ENCODE measurements around the gene USP7. TPM values are rescaled to one million over a fixed set of nuclear protein-coding genes. Genes with fewer than 3 reads are reported as not detected.
A peak's percentile ranks its signal among the peaks of the same experiment; 100 is the strongest.

Gene USP7
- total RNA-seq, 1 experiment from 2014 or later, result 73.8 TPM

DNA sequence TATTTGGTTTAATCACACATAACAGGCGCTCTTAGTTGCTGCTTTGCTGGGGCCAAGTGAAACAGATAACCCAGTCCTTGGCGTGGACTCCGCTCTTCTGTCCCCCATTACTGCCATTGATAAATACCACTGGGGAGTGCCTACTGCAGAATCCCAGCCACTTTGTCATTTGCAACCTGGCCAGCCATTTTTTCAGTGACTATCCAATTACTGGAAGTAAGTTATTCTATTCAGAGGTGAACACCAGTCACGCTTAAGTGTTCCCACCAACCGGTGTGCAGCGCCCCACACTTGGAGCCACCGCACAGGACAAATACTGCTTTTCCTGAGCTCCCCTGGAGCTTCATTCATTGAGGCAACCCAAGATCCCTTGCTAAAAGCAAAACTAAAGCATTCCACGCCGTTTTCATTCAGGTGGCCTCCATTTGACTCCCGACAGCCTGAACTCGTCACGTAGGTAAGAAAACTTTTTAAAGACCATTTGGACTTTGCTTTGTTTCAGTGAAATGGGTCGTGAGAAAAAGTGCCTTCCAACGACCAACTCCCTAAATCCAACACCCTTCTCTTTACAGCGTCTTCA, 1.8 kb downstream of the USP7 start:
- peaks cover 31% of the 10 kb centered on the region for H3K4me1 ChIP-seq (ENCODE audit: insufficient read depth, low read length)
- H3K4me3 ChIP-seq (ENCODE audit: low read length), result peak overlapping the region; percentile 78
- DNase-seq (peak; percentile 11), ATAC-seq (no peak)
- intact Hi-C loops (cut with micrococcal nuclease), result loop anchor here (2.0 kb wide), 1 partner anchor 131 kb away; no protein-coding TSS in a partner anchor
- no peaks in the 10 kb centered on the region for H3F3A ChIP-seq (ENCODE audit: low read length, unreplicated experiment)
- TF ChIP-seq, protein P1, sequence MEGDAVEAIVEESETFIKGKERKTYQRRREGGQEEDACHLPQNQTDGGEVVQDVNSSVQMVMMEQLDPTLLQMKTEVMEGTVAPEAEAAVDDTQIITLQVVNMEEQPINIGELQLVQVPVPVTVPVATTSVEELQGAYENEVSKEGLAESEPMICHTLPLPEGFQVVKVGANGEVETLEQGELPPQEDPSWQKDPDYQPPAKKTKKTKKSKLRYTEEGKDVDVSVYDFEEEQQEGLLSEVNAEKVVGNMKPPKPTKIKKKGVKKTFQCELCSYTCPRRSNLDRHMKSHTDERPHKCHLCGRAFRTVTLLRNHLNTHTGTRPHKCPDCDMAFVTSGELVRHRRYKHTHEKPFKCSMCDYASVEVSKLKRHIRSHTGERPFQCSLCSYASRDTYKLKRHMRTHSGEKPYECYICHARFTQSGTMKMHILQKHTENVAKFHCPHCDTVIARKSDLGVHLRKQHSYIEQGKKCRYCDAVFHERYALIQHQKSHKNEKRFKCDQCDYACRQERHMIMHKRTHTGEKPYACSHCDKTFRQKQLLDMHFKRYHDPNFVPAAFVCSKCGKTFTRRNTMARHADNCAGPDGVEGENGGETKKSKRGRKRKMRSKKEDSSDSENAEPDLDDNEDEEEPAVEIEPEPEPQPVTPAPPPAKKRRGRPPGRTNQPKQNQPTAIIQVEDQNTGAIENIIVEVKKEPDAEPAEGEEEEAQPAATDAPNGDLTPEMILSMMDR (conservative IDR thresholded peaks at IDR 0.05; ENCODE audit: low read depth, low read length), result no peak
- TF ChIP-seq EZH2 (IDR thresholded peaks at IDR 0.05; ENCODE audit: low read length, unreplicated experiment) (no peak), EZH2phosphoT487 (IDR thresholded peaks at IDR 0.05; ENCODE audit: borderline replicate concordance, low read length) (no peak)
- ChIA-PET CTCF (interaction anchor here (0.6 kb wide), 1 partner anchor 117 kb away, joined by 3 read pairs; no protein-coding TSS in a partner anchor), POLR2A (ENCODE audit: unreplicated experiment) (no interaction called here)
- H3K27ac ChIP-seq (ENCODE audit: low read length), result no peak overlapping the region
- no peaks in the 10 kb centered on the region for H3K27me3 ChIP-seq (ENCODE audit: low read length)
- peaks cover 62% of the 10 kb centered on the region for H3K79me2 ChIP-seq (ENCODE audit: low read length)
- peak overlapping the region; percentile 57 for H3K9ac ChIP-seq (ENCODE audit: low read length)
- H3K36me3 ChIP-seq (ENCODE audit: low read depth, low read length), result no peaks in the 10 kb centered on the region
- H3K4me2 ChIP-seq (ENCODE audit: low read length), result peak overlapping the region; percentile 84
- H4K20me1 ChIP-seq (ENCODE audit: low read length), result peaks cover 58% of the 10 kb centered on the region
- TSS peak; percentile 47 for BruUV-seq (replicated peaks)
- H3K9me3 ChIP-seq (ENCODE audit: low read length), result no peaks in the 10 kb centered on the region
- no peak overlapping the region for H2AFZ ChIP-seq (ENCODE audit: low read length)
- H3K9me2 ChIP-seq (replicated peaks; ENCODE audit: low read length), result no peaks in the 10 kb centered on the region

DNA sequence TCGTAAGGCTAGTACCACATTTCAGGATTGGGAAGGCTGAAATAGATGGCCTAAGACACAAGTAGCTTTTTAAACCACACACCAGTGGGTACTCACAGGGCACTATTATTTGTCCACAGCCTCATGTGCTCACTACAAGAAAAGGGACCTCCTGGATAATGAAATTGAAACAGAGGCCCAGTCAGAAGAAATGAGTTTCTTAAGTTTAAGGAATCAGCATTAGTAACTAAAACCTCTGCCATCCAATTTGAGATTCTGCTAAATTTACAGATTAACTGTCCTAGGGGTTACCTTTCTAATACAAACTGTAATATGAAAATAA, 3.0 kb downstream of the USP7 start:
- no TSS peak for BruUV-seq (replicated peaks)
- DNase-seq, result no peak
- H2AFZ ChIP-seq (ENCODE audit: low read length), result no peak overlapping the region
- ChIA-PET POLR2A (ENCODE audit: unreplicated experiment) (no interaction called here), CTCF (no interaction called here)
- H3K27me3 ChIP-seq (ENCODE audit: low read length), result no peaks in the 10 kb centered on the region
- H3K27ac ChIP-seq (ENCODE audit: low read length), result no peak overlapping the region
- peak overlapping the region; percentile 84 for H3K4me2 ChIP-seq (ENCODE audit: low read length)
- H3K36me3 ChIP-seq (ENCODE audit: low read depth, low read length), result no peaks in the 10 kb centered on the region
- peak overlapping the region; percentile 78 for H3K4me3 ChIP-seq (ENCODE audit: low read length)
- no peaks in the 10 kb centered on the region for H3K9me2 ChIP-seq (replicated peaks; ENCODE audit: low read length)
- no peak overlapping the region for H3K9ac ChIP-seq (ENCODE audit: low read length)
- peaks cover 31% of the 10 kb centered on the region for H3K4me1 ChIP-seq (ENCODE audit: insufficient read depth, low read length)
- H3F3A ChIP-seq (ENCODE audit: low read length, unreplicated experiment), result no peaks in the 10 kb centered on the region
- peaks cover 70% of the 10 kb centered on the region for H4K20me1 ChIP-seq (ENCODE audit: low read length)
- peaks cover 74% of the 10 kb centered on the region for H3K79me2 ChIP-seq (ENCODE audit: low read length)
- ATAC-seq, result no peak
- intact Hi-C loops (cut with micrococcal nuclease), result no loop called here
- H3K9me3 ChIP-seq (ENCODE audit: low read length), result no peaks in the 10 kb centered on the region
- TF ChIP-seq EZH2 (IDR thresholded peaks at IDR 0.05; ENCODE audit: low read length, unreplicated experiment), result no peak
- no peak for TF ChIP-seq EZH2phosphoT487 (IDR thresholded peaks at IDR 0.05; ENCODE audit: borderline replicate concordance, low read length)
- TF ChIP-seq, protein P1 (conservative IDR thresholded peaks at IDR 0.05; ENCODE audit: low read depth, low read length), result no peak

DNA sequence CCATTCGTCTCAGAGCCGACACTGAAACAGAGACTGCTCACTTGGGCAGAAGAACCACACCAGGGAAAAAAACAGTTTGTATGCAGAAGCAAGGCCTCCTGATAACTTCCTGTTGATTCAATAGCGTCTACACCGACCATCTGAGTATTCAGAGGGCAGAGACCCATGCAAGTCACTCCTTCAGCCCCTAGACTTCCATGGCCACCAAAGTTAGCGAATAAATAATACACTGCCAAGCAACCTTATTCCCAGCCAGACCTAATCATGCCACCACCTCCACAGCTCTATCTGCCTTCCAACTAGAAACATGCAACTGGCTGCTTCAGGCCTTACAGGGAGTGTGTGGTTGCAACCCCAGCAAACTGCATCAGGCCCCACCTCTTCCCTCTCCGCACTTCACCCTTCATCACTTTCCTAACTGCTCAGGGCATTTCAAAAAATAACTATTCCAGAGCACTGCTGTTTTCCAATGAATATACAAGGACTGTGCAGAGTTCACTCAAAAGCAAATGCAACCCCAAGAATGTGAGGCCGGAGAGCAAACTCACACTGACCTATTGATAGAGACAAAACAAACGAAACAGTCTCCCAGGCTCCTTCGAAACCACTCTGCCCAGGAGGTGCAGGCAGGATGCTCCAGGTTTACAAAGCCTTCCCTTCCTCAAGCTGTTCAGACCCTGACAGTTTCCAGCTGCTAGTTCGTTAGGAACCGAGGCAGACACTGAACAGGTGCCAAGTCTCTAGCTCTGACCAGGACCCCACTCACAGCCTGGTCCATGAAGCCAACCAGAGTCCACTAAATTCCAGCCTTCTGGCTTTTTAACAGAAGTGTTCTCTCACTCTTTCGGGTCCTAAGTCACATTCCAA, 3.6 kb downstream of the USP7 start:
- CTCF ChIA-PET, result no interaction called here
- H2AFZ ChIP-seq (ENCODE audit: low read length), result no peak overlapping the region
- POLR2A ChIA-PET (ENCODE audit: unreplicated experiment), result no interaction called here
- no peak for TF ChIP-seq EZH2 (IDR thresholded peaks at IDR 0.05; ENCODE audit: low read length, unreplicated experiment)
- TF ChIP-seq, protein P1 (conservative IDR thresholded peaks at IDR 0.05; ENCODE audit: low read depth, low read length), result no peak
- no peak for TF ChIP-seq EZH2phosphoT487 (IDR thresholded peaks at IDR 0.05; ENCODE audit: borderline replicate concordance, low read length)
- H3K27me3 ChIP-seq (ENCODE audit: low read length), result no peaks in the 10 kb centered on the region
- peak overlapping the region; percentile 84 for H3K4me2 ChIP-seq (ENCODE audit: low read length)
- H3K79me2 ChIP-seq (ENCODE audit: low read length), result peaks cover 80% of the 10 kb centered on the region
- peaks cover 76% of the 10 kb centered on the region for H4K20me1 ChIP-seq (ENCODE audit: low read length)
- H3F3A ChIP-seq (ENCODE audit: low read length, unreplicated experiment), result no peaks in the 10 kb centered on the region
- H3K4me3 ChIP-seq (ENCODE audit: low read length), result peak overlapping the region; percentile 78
- H3K36me3 ChIP-seq (ENCODE audit: low read depth, low read length), result no peaks in the 10 kb centered on the region
- H3K9me2 ChIP-seq (replicated peaks; ENCODE audit: low read length), result no peaks in the 10 kb centered on the region
- H3K27ac ChIP-seq (ENCODE audit: low read length), result no peak overlapping the region
- no peak overlapping the region for H3K9ac ChIP-seq (ENCODE audit: low read length)
- BruUV-seq (replicated peaks), result no TSS peak
- DNase-seq (no peak), ATAC-seq (no peak)
- intact Hi-C loops (cut with micrococcal nuclease), result no loop called here
- peaks cover 31% of the 10 kb centered on the region for H3K4me1 ChIP-seq (ENCODE audit: insufficient read depth, low read length)
- H3K9me3 ChIP-seq (ENCODE audit: low read length), result no peaks in the 10 kb centered on the region
